Measurements from ENCODE around the gene CXorf65.

Gene CXorf65

GRCh38 chrX:71144651-71145050 is 38.1 kb upstream of the CXorf65 start, which contains the start of gene NLGN3:
NLGN3 (plus strand) TSS chrX:71144841; CDS start chrX:71147750, 2,909 bp downstream.
- TF ChIP-seq CTCF (conservative IDR thresholded peaks at IDR 0.05; ENCODE audit: low read length): no peak
- DNase-seq (ENCODE audit: low read depth): no peak
- H3K4me3 ChIP-seq (ENCODE audit: low read length): no peak within 1 kb of the TSS; the same call in 1 of the 2 replicates

- no peak overlapping the region for H3K4me3 ChIP-seq (ENCODE audit: low read length)
- TF ChIP-seq CTCF (conservative IDR thresholded peaks at IDR 0.05; ENCODE audit: low read length): no peak
- DNase-seq (ENCODE audit: low read depth): peak; percentile 29
These were observed 37.0 kb upstream of the CXorf65 start for GRCh38 chrX:71143508-71143907.

- DNase-seq (ENCODE audit: low read depth): no peak
- no peak overlapping the region for H3K4me3 ChIP-seq (ENCODE audit: low read length)
- TF ChIP-seq CTCF (conservative IDR thresholded peaks at IDR 0.05; ENCODE audit: low read length): no peak
These were observed 33.9 kb upstream of the CXorf65 start for GRCh38 chrX:71140440-71140839.

GRCh38 chrX:71131510-71131909 is 25.0 kb upstream of the CXorf65 start:
- no peak for TF ChIP-seq CTCF (conservative IDR thresholded peaks at IDR 0.05; ENCODE audit: low read length)
- no peak for DNase-seq (ENCODE audit: low read depth)
- H3K4me3 ChIP-seq (ENCODE audit: low read length): no peak overlapping the region

GRCh38 chrX:71128915-71129765 is 22.6 kb upstream of the CXorf65 start:
- no peak overlapping the region for H3K4me3 ChIP-seq (ENCODE audit: low read length)
- TF ChIP-seq CTCF (conservative IDR thresholded peaks at IDR 0.05; ENCODE audit: low read length): peak; percentile 73
- peak; percentile 45 for DNase-seq (ENCODE audit: low read depth)

- no peak for TF ChIP-seq CTCF (conservative IDR thresholded peaks at IDR 0.05; ENCODE audit: low read length)
- no peak overlapping the region for H3K4me3 ChIP-seq (ENCODE audit: low read length)
- no peak for DNase-seq (ENCODE audit: low read depth)
These were observed 21.8 kb upstream of the CXorf65 start for GRCh38 chrX:71128166-71128833.
